Uterus (tissue), 4 donors: ENCODE measurements around the gene ARCN1. TPM values are rescaled to one million over a fixed set of nuclear protein-coding genes. Genes with fewer than 3 reads are reported as not detected.

Experiments used
- DNase-seq, 2 donors: peaks; one replicate each; pipeline ENCODE4 v3.0.0-alpha.2; 2019 to 2020
- H3K27ac ChIP-seq, 2 donors: fragments of 200-600 bp; sonication (generic); 1 replicate in 1 of 2; 2 replicates in 1 of 2; pipeline ENCODE4 v1.5.1; 2016 to 2018
- H3K27me3 ChIP-seq, 2 donors: fragments of 200-600 bp; sonication (generic); one replicate each; pipeline ENCODE4 v1.5.1; 2018 to 2019; ENCODE audit warnings: control low read depth in 1 of 2
- H3K36me3 ChIP-seq, 2 donors: fragments of 200-600 bp; sonication (generic); one replicate each; pipeline ENCODE4 v1.5.1; 2019; ENCODE audit warnings: control low read depth in 1 of 2
- H3K4me1 ChIP-seq, 2 donors: fragments of 200-600 bp; sonication (generic); one replicate each; pipeline ENCODE4 v1.5.1; 2018 to 2019; ENCODE audit warnings: control low read depth in 1 of 2
- H3K4me3 ChIP-seq, 2 donors: fragments of 200-600 bp; sonication (generic); 1 replicate in 1 of 2; 2 replicates in 1 of 2; pipeline ENCODE4 v1.5.1; 2018 to 2019; ENCODE audit warnings: mild to moderate bottlenecking in 1 of 2
- H3K9me3 ChIP-seq, 2 donors: fragments of 200-600 bp; sonication (generic); one replicate each; pipeline ENCODE4 v1.5.1; 2019; ENCODE audit warnings: control low read depth in 1 of 2
- CTCF ChIP-seq, 4 experiments: fragments of 200-600 bp in 2 of 4; fragments of 450-650 bp in 2 of 4; sonication (generic) in 2 of 4; IDR thresholded peaks; one replicate each; pipeline ENCODE4 v1.5.1; 2016 to 2019; ENCODE audit warnings: antibody characterized with exemption in 4 of 4, mild to moderate bottlenecking in 2 of 4, moderate library complexity in 1 of 4
- POLR2A ChIP-seq, 2 donors: fragments of 450-650 bp; IDR thresholded peaks; one replicate each; pipeline ENCODE4 v1.6.1; 2016; ENCODE audit warnings: antibody characterized with exemption in 2 of 2, mild to moderate bottlenecking in 1 of 2, moderate library complexity in 1 of 2
- intact Hi-C: fragments of 100-400 bp; cut with DNase I; formaldehyde crosslinking; loops from one replicate; pipeline ENCODE4 v1.15.1; 2023; ENCODE audit warnings: low total_unique reads
- total RNA-seq, 4 donors: library from RNA; depleted of rRNA in 3 of 4; stranded (reverse); fragments of >200 nt in 3 of 4; gene quantifications; one replicate each; pipeline versions ENCODE4 v1.1.0 to v1.2.4, GENCODE V29; 2014 to 2023
- donor health status: DM: yes; HTN: yes; CAD: no.

The ARCN1 gene
- total RNA-seq, 4 donors from 2014 or later = 55.3 to 154 (median 112) TPM

GRCh38 chr11:118631142-118631909 is 59.1 kb downstream of the ARCN1 start:
- intact Hi-C loops = no loop called here
- TF ChIP-seq POLR2A (IDR thresholded peaks at IDR 0.05) = no peak
- TF ChIP-seq CTCF (IDR thresholded peaks at IDR 0.05) = no peak
- Histone ChIP-seq H3K9me3 (no peaks in the 10 kb centered on the region), H3K27me3 (no peaks in the 10 kb centered on the region), H3K27ac (peak overlapping the region in 1 of 2 donors; percentile 14), H3K36me3 (no peaks in the 10 kb centered on the region), H3K4me3 (no peak overlapping the region), H3K4me1 (peaks cover 0 to 4% of the 10 kb centered on the region in 2 donors)
- no peak for DNase-seq

GRCh38 chr11:118632577-118633318 is 60.5 kb downstream of the ARCN1 start:
- H3K27ac ChIP-seq = peak overlapping the region in 1 of 2 donors; percentile 79
- no peak for TF ChIP-seq POLR2A (IDR thresholded peaks at IDR 0.05)
- no peak for TF ChIP-seq CTCF (IDR thresholded peaks at IDR 0.05)
- H3K4me1 ChIP-seq = peaks cover 0 to 4% of the 10 kb centered on the region in 2 donors
- DNase-seq = no peak
- H3K9me3 ChIP-seq = no peaks in the 10 kb centered on the region
- no peaks in the 10 kb centered on the region for H3K36me3 ChIP-seq
- intact Hi-C loops = no loop called here
- no peaks in the 10 kb centered on the region for H3K27me3 ChIP-seq
- H3K4me3 ChIP-seq = no peak overlapping the region

- Histone ChIP-seq H3K36me3 (no peaks in the 10 kb centered on the region), H3K27ac (peak overlapping the region in 1 of 2 donors; percentile 79), H3K9me3 (no peaks in the 10 kb centered on the region), H3K27me3 (no peaks in the 10 kb centered on the region), H3K4me3 (no peak overlapping the region), H3K4me1 (peaks cover 0 to 4% of the 10 kb centered on the region in 2 donors)
- intact Hi-C loops = no loop called here
- TF ChIP-seq CTCF (IDR thresholded peaks at IDR 0.05) (no peak), POLR2A (IDR thresholded peaks at IDR 0.05) (no peak)
- DNase-seq = no peak
These were observed 61.1 kb downstream of the ARCN1 start for GRCh38 chr11:118633319-118633690.

- Histone ChIP-seq H3K36me3 (no peaks in the 10 kb centered on the region), H3K27ac (peak overlapping the region; percentile 79 to 82), H3K27me3 (no peaks in the 10 kb centered on the region), H3K9me3 (no peaks in the 10 kb centered on the region), H3K4me1 (peaks cover 0 to 4% of the 10 kb centered on the region in 2 donors), H3K4me3 (no peak overlapping the region)
- intact Hi-C loops = no loop called here
- DNase-seq = no peak
- no peak for TF ChIP-seq CTCF (IDR thresholded peaks at IDR 0.05)
- no peak for TF ChIP-seq POLR2A (IDR thresholded peaks at IDR 0.05)
These were observed 61.8 kb downstream of the ARCN1 start for GRCh38 chr11:118633979-118634378.
